ENCODE results near the gene PLCG2. TPM values are rescaled to one million over a fixed set of nuclear protein-coding genes. Genes with fewer than 3 reads are reported as not detected.
A peak's percentile ranks its signal among the peaks of the same experiment; 100 is the strongest.
"Not testable (repeated sequence)": the region's sequence is repeated elsewhere in the genome, so short reads cannot be mapped to it uniquely, and the experiment has no call there.

PLCG2 gene
- polyA plus RNA-seq, 3 donors from 2014 or later, result 24.4 to 91.6 (median 46.4) TPM

DNA sequence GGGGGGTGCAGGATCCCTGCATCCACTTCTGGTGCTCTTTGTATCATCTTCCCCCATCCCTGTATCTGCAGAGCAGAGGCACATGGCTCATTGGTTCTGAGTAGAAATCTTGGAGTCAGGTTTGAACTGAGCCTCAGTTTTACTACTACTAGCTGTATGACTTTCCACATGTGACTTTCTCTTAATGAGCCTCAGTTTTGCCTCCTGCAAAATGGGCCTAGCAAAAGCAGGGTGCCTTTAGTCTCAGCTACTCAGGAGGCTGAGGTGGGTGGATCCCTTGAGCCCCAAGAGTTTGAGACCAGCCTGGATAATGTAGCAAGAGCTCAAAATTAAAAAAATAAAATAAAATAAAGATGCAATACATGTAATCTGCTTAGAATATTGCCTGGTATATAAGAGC is 150.8 kb downstream of the PLCG2 start:
- Mint-ChIP-seq H3K4me1 (peaks cover 16 to 42% of the 10 kb centered on the region in 2 donors), H3K27me3 (ENCODE audit: low read depth in 3 of 3) (peaks cover 3 to 18% (median 7%) of the 10 kb centered on the region in 3 donors), H3K27ac (peak overlapping the region in 2 of 6 donors; percentile 12 to 35), H3K4me3 (no peak overlapping the region), H3K9me3 (no peaks in the 10 kb centered on the region), H3K36me3 (peaks cover 25 to 67% (median 29%) of the 10 kb centered on the region in 3 donors)
- DNase-seq, result no peak

DNA sequence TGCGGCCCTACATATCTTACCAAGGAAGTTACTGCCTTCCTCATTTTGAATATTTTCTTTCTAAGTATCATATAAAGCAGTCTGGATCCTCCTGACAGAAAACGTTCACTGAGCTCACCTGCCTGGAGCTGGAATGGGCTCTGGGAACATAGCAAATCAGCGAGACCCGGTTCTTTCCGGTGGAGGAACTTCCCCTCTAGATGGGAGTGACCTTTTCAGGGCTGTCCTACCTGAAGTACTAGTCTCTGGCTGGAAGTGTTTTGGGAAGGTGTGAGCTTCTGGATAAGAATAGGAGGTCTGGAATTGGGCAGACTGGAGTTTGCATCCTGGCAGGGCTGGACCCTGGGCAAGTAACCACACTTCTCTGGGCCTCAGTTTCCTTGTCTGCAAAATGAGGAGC is 152.8 kb downstream of the PLCG2 start:
- H3K27me3 Mint-ChIP-seq (ENCODE audit: low read depth in 3 of 3), result peaks cover 3 to 10% (median 10%) of the 10 kb centered on the region in 3 donors
- H3K4me3 Mint-ChIP-seq, result no peak overlapping the region
- H3K27ac Mint-ChIP-seq, result no peak overlapping the region

DNA sequence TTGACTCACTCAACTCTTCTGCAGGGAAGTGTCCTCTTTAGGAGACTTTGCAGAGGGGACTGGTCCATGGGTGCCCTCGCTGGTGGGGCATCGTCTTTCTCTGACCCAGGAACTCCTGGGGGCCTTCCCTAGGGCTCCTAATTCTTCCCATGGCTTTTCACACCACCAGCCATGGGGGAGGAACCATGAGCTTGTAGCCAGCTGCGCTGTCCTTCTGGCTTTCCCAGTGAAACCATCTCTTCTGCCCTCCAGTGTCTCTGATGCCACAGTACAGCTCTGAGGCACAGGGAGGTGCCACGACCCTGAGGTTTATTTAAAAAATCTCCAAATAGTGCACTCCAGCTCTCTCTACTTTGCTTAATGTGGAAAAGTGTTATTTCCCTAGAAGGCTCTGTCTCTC is 153.6 kb downstream of the PLCG2 start:
- Mint-ChIP-seq H3K36me3 (peaks cover 27 to 78% (median 32%) of the 10 kb centered on the region in 3 donors), H3K4me1 (peaks cover 14 to 46% of the 10 kb centered on the region in 2 donors), H3K9me3 (no peaks in the 10 kb centered on the region), H3K27me3 (ENCODE audit: low read depth in 3 of 3) (peaks cover 3 to 10% (median 10%) of the 10 kb centered on the region in 3 donors), H3K4me3 (no peak overlapping the region), H3K27ac (peak overlapping the region in 3 of 6 donors; percentile 24 to 68 (median 47))
- no peak for DNase-seq

More for the DNA sequence above, 152.8 kb downstream of the PLCG2 start:
- peaks cover 27 to 79% (median 34%) of the 10 kb centered on the region in 3 donors for H3K36me3 Mint-ChIP-seq
- H3K4me1 Mint-ChIP-seq, result peaks cover 16 to 53% of the 10 kb centered on the region in 2 donors
- no peak for DNase-seq
- no peaks in the 10 kb centered on the region for H3K9me3 Mint-ChIP-seq

DNA sequence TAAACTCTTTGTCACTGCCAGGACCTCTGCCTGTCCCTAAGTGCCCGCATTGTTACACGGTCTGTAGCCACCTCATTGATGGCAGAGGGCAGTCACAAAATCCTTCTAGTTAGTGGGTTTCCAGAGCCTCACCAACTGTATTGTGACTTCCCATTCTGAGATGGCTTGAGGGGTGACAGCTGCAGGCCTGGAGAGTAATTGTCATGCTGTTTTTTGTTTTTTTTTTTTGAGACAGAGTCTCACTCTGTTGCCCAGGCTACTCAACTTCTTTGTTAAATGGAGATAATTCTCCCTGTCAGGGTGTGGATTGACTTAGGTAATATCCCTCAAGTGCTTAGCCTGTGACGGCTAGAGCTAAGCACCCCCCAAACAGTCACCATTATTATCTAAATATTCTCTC is 154.3 kb downstream of the PLCG2 start:
- no peaks in the 10 kb centered on the region for H3K9me3 Mint-ChIP-seq
- no peak for DNase-seq
- no peak overlapping the region for H3K4me3 Mint-ChIP-seq
- peaks cover 27 to 77% (median 32%) of the 10 kb centered on the region in 3 donors for H3K36me3 Mint-ChIP-seq
- peaks cover 13 to 39% of the 10 kb centered on the region in 2 donors for H3K4me1 Mint-ChIP-seq
- H3K27me3 Mint-ChIP-seq (ENCODE audit: low read depth in 3 of 3), result peaks cover 3 to 10% (median 9%) of the 10 kb centered on the region in 3 donors
- H3K27ac Mint-ChIP-seq, result peak overlapping the region in 1 of 6 donors; percentile 43

DNA sequence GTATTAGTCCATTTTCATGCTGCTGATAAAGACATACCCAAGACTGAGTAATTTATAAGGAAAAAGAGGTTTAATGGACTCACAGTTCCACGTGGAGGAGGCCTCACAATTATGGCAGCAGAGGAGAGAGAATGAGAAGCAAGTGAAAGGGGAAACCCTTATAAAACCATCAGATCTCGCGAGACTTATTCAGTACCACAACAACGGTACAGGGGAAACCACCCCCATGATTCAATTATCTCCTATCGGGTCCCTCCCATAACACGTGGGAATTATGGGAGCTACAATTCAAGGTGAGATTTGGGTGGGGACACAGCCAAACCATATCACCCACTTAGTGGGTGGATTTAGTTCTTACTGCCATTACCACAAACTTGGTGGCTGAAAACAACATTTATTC is 155.6 kb downstream of the PLCG2 start:
- Mint-ChIP-seq H3K36me3 (peaks cover 27 to 72% (median 39%) of the 10 kb centered on the region in 3 donors), H3K27ac (peak overlapping the region in 5 of 6 donors; percentile 17 to 80 (median 43)), H3K4me1 (peaks cover 13 to 30% of the 10 kb centered on the region in 2 donors)
- H3K4me3 Mint-ChIP-seq; H3K27me3 Mint-ChIP-seq (ENCODE audit: low read depth in 3 of 3); H3K9me3 Mint-ChIP-seq: not testable (repeated sequence)
- DNase-seq, result peak in 2 of 3 donors; percentile 7 to 8

DNA sequence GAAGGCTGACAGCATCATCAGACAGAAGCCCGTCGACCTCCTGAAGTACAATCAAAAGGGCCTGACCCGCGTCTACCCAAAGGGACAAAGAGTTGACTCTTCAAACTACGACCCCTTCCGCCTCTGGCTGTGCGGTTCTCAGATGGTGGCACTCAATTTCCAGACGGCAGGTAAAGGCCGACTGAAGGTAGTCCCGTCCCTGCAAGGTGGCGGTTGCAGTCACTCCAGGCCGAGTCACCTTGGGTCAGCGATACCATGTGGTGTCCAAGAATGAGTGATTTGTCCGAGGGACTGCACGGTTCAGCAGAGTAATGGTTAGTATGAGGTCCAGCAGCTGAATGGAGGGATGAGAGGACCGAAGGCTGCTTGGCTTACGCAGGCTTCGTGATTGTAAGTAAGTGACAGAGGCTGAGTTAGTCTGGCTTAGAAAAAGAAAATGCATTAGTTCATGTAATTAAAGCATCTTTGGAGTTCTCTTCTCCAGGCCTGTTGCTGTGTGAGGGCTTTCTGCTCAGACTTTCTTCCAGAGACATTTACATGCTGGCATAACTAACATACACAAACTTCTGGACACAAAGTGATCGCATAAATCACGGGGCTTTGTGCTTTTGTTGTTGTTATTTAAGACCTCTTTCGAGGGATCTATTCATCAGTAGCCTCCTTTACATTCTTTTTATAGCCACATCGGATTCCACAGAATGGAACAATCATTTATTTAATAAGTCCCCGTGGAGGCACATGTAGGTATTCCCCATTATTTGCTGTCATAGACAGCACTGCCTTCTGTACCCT is 157.3 kb downstream of the PLCG2 start:
- no peak for DNase-seq
- Mint-ChIP-seq H3K27ac (peak overlapping the region in 4 of 6 donors; percentile 10 to 61 (median 24)), H3K36me3 (peaks cover 33 to 76% (median 48%) of the 10 kb centered on the region in 3 donors), H3K9me3 (no peaks in the 10 kb centered on the region), H3K27me3 (ENCODE audit: low read depth in 3 of 3) (peaks cover 0 to 10% (median 10%) of the 10 kb centered on the region in 3 donors), H3K4me3 (no peak overlapping the region), H3K4me1 (peaks cover 14 to 37% of the 10 kb centered on the region in 2 donors)

DNA sequence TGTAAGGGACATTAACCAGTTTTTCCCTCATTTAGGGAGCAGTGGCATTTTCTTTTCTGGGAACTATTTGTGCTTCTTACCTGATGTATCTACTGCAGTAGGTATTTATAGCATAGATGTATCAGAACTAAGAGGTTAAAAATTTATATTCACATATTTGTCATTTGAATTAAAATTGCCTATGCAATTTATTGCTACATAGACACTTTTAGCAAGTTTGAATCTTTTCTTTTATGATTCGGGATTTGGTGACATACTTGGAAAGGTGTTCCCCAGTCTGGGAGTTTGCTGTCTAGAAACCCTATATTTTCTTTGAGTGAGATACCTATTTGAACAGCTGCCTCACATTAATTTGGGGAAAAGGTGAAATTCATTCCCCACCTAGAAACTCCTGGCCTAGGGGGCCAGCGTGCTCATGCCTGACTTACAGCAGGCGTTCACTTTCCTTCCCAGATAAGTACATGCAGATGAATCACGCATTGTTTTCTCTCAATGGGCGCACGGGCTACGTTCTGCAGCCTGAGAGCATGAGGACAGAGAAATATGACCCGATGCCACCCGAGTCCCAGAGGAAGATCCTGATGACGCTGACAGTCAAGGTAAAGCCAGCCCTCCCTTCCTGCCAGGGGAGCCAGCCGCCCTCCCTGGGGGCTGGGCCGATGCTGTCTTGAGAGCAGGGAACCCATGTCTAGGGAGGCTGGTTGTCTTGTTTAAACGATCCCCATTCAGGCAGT is 158.4 kb downstream of the PLCG2 start:
- Mint-ChIP-seq H3K27me3 (ENCODE audit: low read depth in 3 of 3) (peaks cover 0 to 10% (median 10%) of the 10 kb centered on the region in 3 donors), H3K27ac (no peak overlapping the region), H3K9me3 (no peaks in the 10 kb centered on the region), H3K36me3 (peaks cover 33 to 72% (median 55%) of the 10 kb centered on the region in 3 donors), H3K4me3 (no peak overlapping the region), H3K4me1 (peaks cover 14 to 37% of the 10 kb centered on the region in 2 donors)
- no peak for DNase-seq

DNA sequence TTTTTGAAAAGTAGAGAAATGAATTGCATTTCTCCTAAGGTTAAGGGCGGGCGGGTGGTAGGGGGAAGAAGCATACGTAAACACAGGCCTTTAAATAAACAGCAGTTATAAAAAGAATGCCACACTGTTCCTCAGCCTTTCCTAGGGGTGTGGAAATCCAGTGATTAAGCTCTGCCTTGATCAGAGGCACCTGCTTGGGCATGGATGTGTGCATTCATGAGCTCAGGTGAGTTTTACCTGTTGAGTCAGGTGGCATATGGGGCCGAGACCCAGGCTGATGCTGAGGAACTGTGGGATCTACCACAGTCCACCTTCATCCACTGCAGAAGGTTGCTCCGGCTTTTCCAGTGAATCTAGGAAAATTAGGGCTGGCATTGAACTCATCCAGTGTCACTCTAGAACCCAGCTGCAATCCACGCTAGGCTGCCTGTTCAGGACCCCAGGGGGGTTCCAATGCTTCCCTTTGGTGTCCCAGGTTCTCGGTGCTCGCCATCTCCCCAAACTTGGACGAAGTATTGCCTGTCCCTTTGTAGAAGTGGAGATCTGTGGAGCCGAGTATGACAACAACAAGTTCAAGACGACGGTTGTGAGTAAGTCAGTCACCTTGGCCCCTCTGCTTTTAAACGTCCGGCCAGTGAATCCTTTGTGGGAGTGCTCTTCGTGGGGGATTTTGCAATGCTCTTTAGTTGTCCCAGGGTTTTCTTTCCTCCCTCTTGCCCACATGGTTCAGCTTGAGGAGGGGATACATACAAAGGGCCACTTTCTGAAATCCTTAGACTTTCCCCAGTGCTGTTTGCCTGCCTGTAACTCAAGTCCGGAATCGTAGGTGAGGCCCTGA is 159.5 kb downstream of the PLCG2 start:
- Mint-ChIP-seq H3K4me1 (peaks cover 14 to 30% of the 10 kb centered on the region in 2 donors), H3K9me3 (no peaks in the 10 kb centered on the region), H3K27ac (peak overlapping the region in 1 of 6 donors; percentile 10), H3K27me3 (ENCODE audit: low read depth in 3 of 3) (peaks cover 0 to 10% (median 6%) of the 10 kb centered on the region in 3 donors), H3K36me3 (peaks cover 33 to 69% (median 57%) of the 10 kb centered on the region in 3 donors), H3K4me3 (no peak overlapping the region)
- DNase-seq, result no peak

DNA sequence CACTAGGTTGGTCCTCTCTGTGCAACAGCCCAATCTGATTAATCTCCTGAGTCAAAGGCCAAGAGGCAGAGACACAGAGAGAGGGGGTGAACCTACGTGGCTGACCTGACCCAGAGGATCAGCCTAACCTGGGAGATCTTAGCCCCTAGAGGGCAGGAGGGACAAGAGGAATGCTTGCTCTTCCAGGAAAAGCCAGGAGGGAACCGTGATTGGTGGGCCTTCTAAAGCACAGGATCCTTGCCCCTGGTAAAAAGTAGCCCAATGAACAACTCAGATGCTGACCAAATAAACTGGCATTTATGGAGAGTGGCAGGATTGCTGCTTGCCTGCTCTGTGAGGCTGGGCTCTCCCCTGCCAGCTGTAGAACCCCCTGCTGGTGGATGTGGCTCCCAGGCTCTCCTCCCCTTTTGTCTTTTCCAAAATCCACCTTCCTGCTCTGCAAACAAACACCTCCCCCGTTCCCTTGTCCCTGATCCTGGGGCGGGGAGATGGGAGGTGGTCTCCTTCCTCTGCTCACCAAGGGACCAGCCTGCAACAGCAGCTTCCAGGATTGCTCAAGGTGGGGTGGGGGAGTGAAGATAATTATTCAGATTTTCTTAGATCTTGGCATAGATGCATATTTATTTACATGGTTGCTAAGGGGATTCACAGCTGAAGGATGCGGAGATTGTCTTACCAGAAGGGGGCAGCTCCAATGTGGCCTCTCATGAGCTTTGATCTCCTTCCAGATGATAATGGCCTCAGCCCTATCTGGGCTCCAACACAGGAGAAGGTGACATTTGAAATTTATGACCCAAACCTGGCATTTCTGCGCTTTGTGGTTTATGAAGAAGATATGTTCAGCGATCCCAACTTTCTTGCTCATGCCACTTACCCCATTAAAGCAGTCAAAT is 160.3 kb downstream of the PLCG2 start:
- Mint-ChIP-seq H3K9me3 (no peaks in the 10 kb centered on the region), H3K27me3 (ENCODE audit: low read depth in 3 of 3) (peaks cover 0 to 8% (median 2%) of the 10 kb centered on the region in 3 donors), H3K27ac (peak overlapping the region in 4 of 6 donors; percentile 35 to 68 (median 52)), H3K36me3 (peaks cover 25 to 68% (median 55%) of the 10 kb centered on the region in 3 donors), H3K4me3 (no peak overlapping the region), H3K4me1 (peaks cover 6 to 21% of the 10 kb centered on the region in 2 donors)
- DNase-seq, result no peak

DNA sequence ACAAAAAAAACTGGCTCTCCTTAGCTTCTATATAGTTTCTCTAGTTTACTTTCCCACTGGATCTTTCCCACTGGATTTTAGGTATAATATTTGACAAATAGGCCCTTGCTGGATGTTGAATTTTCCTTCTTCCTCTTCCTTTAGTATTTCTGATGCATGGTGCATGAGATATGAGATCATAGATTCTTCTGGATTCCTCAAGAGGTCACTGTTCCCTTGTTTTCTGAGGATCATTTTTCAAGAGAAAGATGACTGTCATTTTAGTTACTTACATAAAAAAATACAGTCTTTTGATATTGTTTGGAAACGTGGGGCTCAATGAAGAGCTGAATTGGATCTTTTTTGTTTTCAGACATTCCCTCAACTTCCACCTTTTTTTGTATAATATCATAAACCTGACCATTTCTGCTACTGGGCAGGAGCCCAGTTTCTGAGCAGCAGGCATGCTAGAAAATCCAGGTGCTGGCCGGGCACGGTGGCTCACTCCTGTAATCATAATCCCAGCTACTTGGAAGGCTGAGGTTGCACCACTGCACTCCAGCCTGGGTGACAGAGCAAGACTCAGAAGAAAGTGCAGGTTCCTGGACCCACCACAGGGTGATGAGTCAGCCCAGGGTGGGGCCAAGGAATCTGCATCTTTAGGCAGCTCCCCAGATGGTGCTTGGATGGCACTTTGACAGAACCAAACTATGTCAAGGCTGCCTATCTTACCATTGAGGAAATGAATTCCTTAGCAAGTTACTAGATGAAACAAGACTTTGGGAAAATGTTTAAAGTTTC is 161.9 kb downstream of the PLCG2 start:
- no peak overlapping the region for H3K4me3 Mint-ChIP-seq
- no peaks in the 10 kb centered on the region for H3K9me3 Mint-ChIP-seq
- peak overlapping the region in 3 of 6 donors; percentile 0 to 60 (median 1) for H3K27ac Mint-ChIP-seq
- peaks cover 0 to 5% (median 3%) of the 10 kb centered on the region in 3 donors for H3K27me3 Mint-ChIP-seq (ENCODE audit: low read depth in 3 of 3)
- no peak for DNase-seq
- H3K4me1 Mint-ChIP-seq, result peaks cover 1 to 7% of the 10 kb centered on the region in 2 donors
- H3K36me3 Mint-ChIP-seq, result peaks cover 11 to 68% (median 59%) of the 10 kb centered on the region in 3 donors

DNA sequence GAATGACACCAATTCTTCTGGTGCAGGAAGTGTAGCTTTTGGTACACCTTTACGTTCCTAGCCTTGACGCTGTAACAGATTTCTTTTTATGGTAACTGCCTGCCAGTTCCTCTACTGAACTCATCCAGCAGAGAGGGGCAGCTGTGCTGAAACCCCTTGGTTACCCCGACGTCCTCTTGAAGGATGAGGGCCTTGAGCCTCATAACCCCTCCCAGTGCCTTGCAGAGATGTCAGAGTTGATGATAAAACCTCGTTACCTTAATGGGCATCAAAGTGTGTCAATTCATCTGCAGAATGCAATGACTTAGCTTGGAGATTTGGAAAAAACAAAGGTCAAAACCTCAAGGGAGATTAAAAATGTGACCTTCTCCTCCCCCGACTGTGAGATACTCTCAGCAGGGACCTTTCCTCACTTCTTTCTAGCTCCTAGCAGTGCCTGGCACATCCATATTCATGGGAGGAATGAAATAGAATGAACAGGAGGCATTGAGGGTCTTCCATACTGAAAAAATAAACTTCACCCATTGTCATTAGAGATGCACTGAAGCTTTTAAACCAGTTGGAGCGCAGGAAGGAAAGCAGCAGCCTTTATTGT is 163.0 kb downstream of the PLCG2 start:
- Mint-ChIP-seq H3K9me3 (no peaks in the 10 kb centered on the region), H3K27ac (no peak overlapping the region), H3K36me3 (peaks cover 14 to 68% (median 55%) of the 10 kb centered on the region in 3 donors), H3K4me3 (no peak overlapping the region), H3K27me3 (ENCODE audit: low read depth in 3 of 3) (peaks cover 0 to 3% (median 3%) of the 10 kb centered on the region in 3 donors), H3K4me1 (peaks cover 1 to 7% of the 10 kb centered on the region in 2 donors)
- DNase-seq, result no peak
